Measurements from ENCODE around the gene G6PD. TPM values are rescaled to one million over a fixed set of nuclear protein-coding genes. Genes with fewer than 3 reads are reported as not detected.
"Not testable (repeated sequence)": the region's sequence is repeated elsewhere in the genome, so short reads cannot be mapped to it uniquely, and the experiment has no call there.

G6PD gene
- total and polyA plus RNA-seq, 10 of the 15 experiments (the other 5 are each of a cell fraction or from before 2014, with no cell fraction given) = 1.6 to 62.5 (median 28.4) TPM

GRCh38 chrX:154558896-154559295 is 12.2 kb upstream of the G6PD start:
- H4K20me1 ChIP-seq (ENCODE audit: control insufficient read depth, insufficient read depth); H2AFZ ChIP-seq (ENCODE audit: control insufficient read depth, low read depth, low read length); SMC1A ChIA-PET (ENCODE audit: uncharacterized antibody, unreplicated experiment); BruUV-seq (replicated peaks); RAD21 ChIA-PET (ENCODE audit: unreplicated experiment); intact Hi-C loops (cut with micrococcal nuclease; ENCODE audit: unreplicated experiment); FAIRE-seq; H3K4me3 ChIP-seq; CTCF ChIA-PET; H3K27ac ChIP-seq (ENCODE audit: control insufficient read depth, insufficient read depth); H3K9me3 ChIP-seq (replicated peaks; ENCODE audit: control insufficient read depth, insufficient read depth, low read length); DNase-seq (ENCODE audit: low read depth, low spot score); POLR2A ChIA-PET; H3K27me3 ChIP-seq (replicated peaks in 1 of 2; ENCODE audit: control insufficient read depth in 2 of 2, insufficient read depth in 2 of 2, low read length in 1 of 2); H3K79me2 ChIP-seq (ENCODE audit: control insufficient read depth, insufficient read depth, low read length); in situ Hi-C loops (cut with MboI); H3K4me1 ChIP-seq (ENCODE audit: control insufficient read depth, insufficient read depth, low read length); H3K9ac ChIP-seq (ENCODE audit: control insufficient read depth, insufficient read depth, low read length); ATAC-seq; H3K36me3 ChIP-seq (ENCODE audit: control insufficient read depth in 2 of 2, insufficient read depth in 2 of 2, low read length in 1 of 2); H3K4me2 ChIP-seq (ENCODE audit: control insufficient read depth, insufficient read depth): not testable (repeated sequence)
- 75% methylated on average over 4 of the region's 21 CpGs for WGBS (ENCODE audit: insufficient coverage, insufficient replicate concordance, low lambda C conversion rate, missing lambda C conversion rate)

GRCh38 chrX:154558060-154558690 is 11.5 kb upstream of the G6PD start:
- ATAC-seq; H2AFZ ChIP-seq (ENCODE audit: control insufficient read depth, low read depth, low read length); H4K20me1 ChIP-seq (ENCODE audit: control insufficient read depth, insufficient read depth); in situ Hi-C loops (cut with MboI); POLR2A ChIA-PET; H3K9ac ChIP-seq (ENCODE audit: control insufficient read depth, insufficient read depth, low read length); H3K4me2 ChIP-seq (ENCODE audit: control insufficient read depth, insufficient read depth); H3K4me1 ChIP-seq (ENCODE audit: control insufficient read depth, insufficient read depth, low read length); SMC1A ChIA-PET (ENCODE audit: uncharacterized antibody, unreplicated experiment); H3K36me3 ChIP-seq (ENCODE audit: control insufficient read depth in 2 of 2, insufficient read depth in 2 of 2, low read length in 1 of 2); RAD21 ChIA-PET (ENCODE audit: unreplicated experiment); H3K9me3 ChIP-seq (replicated peaks; ENCODE audit: control insufficient read depth, insufficient read depth, low read length); DNase-seq (ENCODE audit: low read depth, low spot score); H3K4me3 ChIP-seq; H3K27ac ChIP-seq (ENCODE audit: control insufficient read depth, insufficient read depth); FAIRE-seq; H3K79me2 ChIP-seq (ENCODE audit: control insufficient read depth, insufficient read depth, low read length); intact Hi-C loops (cut with micrococcal nuclease; ENCODE audit: unreplicated experiment); BruUV-seq (replicated peaks); CTCF ChIA-PET; H3K27me3 ChIP-seq (replicated peaks in 1 of 2; ENCODE audit: control insufficient read depth in 2 of 2, insufficient read depth in 2 of 2, low read length in 1 of 2): not testable (repeated sequence)
- 25% methylated on average over 4 of the region's 24 CpGs for WGBS (ENCODE audit: insufficient coverage, insufficient replicate concordance, low lambda C conversion rate, missing lambda C conversion rate)

GRCh38 chrX:154552112-154552806 is 5.6 kb upstream of the G6PD start:
- RAD21 ChIA-PET (ENCODE audit: unreplicated experiment); POLR2A ChIA-PET; H4K20me1 ChIP-seq (ENCODE audit: control insufficient read depth, insufficient read depth); in situ Hi-C loops (cut with MboI); H3K4me2 ChIP-seq (ENCODE audit: control insufficient read depth, insufficient read depth); DNase-seq (ENCODE audit: low read depth, low spot score); intact Hi-C loops (cut with micrococcal nuclease; ENCODE audit: unreplicated experiment); SMC1A ChIA-PET (ENCODE audit: uncharacterized antibody, unreplicated experiment); H3K4me3 ChIP-seq; H2AFZ ChIP-seq (ENCODE audit: control insufficient read depth, low read depth, low read length); H3K9me3 ChIP-seq (replicated peaks; ENCODE audit: control insufficient read depth, insufficient read depth, low read length); BruUV-seq (replicated peaks); H3K4me1 ChIP-seq (ENCODE audit: control insufficient read depth, insufficient read depth, low read length); ATAC-seq; H3K36me3 ChIP-seq (ENCODE audit: control insufficient read depth in 2 of 2, insufficient read depth in 2 of 2, low read length in 1 of 2); H3K27me3 ChIP-seq (replicated peaks in 1 of 2; ENCODE audit: control insufficient read depth in 2 of 2, insufficient read depth in 2 of 2, low read length in 1 of 2); H3K27ac ChIP-seq (ENCODE audit: control insufficient read depth, insufficient read depth); CTCF ChIA-PET; H3K9ac ChIP-seq (ENCODE audit: control insufficient read depth, insufficient read depth, low read length): not testable (repeated sequence)
- 52% methylated on average over 11 of the region's 18 CpGs for WGBS (ENCODE audit: insufficient coverage, insufficient replicate concordance, low lambda C conversion rate, missing lambda C conversion rate)
- H3K79me2 ChIP-seq (ENCODE audit: control insufficient read depth, insufficient read depth, low read length) = peaks cover 25% of the 10 kb centered on the region
- peak; percentile 88 for FAIRE-seq
